Lung microvascular endothelial cell (primary cell): ENCODE results near the gene KRT20. TPM values are rescaled to one million over a fixed set of nuclear protein-coding genes. Genes with fewer than 3 reads are reported as not detected.
"Not testable (repeated sequence)": the region's sequence is repeated elsewhere in the genome, so short reads cannot be mapped to it uniquely, and the experiment has no call there.

Experiments used
- DNase-seq, 2 donors: peaks; one replicate each; pipeline versions ENCODE4 v3.0.0 to v3.0.0-alpha.2; 2010; ENCODE audit warnings: low read depth in 2 of 2
- total RNA-seq: library from RNA; depleted of rRNA; stranded (reverse); fragments of >200 nt; gene quantifications from 2 replicates; pipeline ENCODE4 v1.2.1, GENCODE V29; 2014

The KRT20 gene
- total RNA-seq, 1 donor from 2014 or later = not detected

DNA sequence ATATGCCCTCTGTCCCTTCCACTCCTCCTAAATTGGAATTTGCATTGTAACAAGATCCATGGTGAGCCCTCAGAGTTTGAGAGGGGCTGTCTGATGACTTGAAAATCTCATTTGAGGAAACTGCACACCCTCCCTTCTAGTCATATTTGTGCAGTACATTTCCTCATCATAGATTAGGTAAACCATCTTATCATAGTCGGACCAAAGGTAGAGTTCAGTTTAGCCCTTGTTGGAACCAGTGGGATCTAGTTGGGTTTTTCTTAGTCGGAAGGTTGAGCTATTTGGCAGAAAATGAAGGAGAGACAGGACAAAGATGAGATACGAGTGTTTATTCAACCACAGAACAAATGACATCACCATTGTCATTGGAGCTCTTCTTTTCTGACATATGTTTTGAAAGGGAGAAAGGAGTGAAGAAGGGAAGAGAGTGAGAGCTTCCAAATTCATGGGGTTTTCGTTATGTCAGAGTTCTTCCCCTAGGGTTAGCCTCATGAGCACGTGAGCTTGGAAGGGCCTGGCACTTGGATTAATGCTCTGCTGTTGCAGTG lies 15.8 kb upstream of the KRT20 start:
- no peak for DNase-seq

- DNase-seq = no peak
Measured at GRCh38 chr17:40896916-40897455, 11.9 kb upstream of the KRT20 start.

- no peak for DNase-seq
Measured at GRCh38 chr17:40895106-40895730, 10.2 kb upstream of the KRT20 start.

GRCh38 chr17:40888196-40888720 lies 3.2 kb upstream of the KRT20 start:
- no peak for DNase-seq

GRCh38 chr17:40886090-40886489 lies 1.0 kb upstream of the KRT20 start:
- DNase-seq = peak in 1 of 2 donors; percentile 14

GRCh38 chr17:40883626-40884334 lies 1.3 kb downstream of the KRT20 start:
- DNase-seq = no peak

DNA sequence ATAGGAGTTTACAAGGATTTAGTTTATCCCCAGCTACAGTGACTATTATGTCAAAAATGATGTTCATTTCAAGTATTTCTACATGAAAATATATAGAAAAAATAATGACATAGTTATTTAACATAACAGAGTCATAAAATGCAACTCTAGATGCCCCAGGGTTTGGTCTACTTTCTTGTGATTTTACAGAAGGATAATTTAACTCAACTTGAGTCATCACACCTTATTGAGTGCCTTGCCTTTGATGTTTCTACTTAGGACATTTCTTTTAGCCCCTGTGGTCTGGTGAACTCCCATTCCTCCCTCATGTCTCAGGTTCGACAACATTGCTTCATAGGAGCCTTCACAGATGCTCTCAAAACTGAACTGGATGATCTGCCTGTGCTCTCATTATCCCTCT lies 2.0 kb downstream of the KRT20 start:
- DNase-seq = no peak

DNA sequence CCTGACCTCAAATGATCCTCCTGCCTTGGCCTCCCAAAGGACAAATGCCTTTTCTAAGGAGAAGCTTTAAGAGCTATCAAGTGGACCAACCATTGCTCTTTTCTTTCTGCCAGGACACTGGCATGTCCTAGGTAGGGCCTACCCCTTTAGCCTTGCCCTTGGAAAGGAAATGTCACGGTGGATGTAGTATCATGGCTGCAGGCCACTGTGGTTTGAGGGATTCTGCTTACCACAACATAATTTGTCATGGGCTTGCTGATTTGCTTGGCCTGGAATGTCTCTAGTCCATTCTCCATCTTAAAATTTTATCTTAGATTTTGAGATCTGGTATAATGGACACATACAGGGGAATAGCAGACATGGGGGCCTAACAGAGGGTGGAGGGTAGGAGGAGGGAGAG lies 6.0 kb downstream of the KRT20 start:
- no peak for DNase-seq

DNA sequence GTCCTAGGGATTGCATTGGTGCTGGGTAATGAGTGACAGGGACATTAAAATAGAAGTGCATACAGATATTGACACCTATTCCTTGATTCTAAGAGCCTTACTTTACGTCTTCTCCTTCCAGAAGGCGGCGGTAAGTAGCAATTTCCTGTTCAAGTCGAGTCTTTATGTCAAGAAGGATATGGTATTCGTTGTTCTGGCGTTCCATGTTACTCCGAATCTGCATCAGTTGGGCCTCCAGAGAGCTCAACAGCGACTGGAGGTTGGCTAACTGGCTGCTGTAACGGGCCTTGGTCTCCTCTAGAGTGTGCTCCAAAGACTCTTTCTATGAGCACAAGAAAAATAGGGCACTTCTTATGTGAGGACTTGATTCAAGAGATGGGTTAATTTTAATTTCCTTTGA lies 7.0 kb downstream of the KRT20 start:
- DNase-seq = no peak

DNA sequence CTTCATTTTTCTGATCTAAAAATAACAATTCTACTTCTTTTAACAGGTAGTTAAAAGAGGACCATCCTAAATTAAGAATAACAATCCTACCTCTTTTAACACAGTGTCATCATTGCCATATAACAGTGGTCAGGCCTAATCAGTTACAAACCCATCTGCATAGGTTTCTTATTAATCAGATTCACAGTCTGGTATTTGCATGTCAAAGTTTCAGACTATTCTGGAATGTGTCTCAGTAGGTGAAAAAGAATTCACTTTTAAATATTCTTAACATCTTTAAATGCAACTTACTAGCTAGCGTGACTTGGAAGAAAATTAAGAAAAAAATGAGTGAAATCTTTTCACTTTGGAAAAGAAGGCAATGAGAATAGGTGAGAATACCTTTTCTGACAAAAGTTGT lies 11.2 kb downstream of the KRT20 start:
- no peak for DNase-seq

DNA sequence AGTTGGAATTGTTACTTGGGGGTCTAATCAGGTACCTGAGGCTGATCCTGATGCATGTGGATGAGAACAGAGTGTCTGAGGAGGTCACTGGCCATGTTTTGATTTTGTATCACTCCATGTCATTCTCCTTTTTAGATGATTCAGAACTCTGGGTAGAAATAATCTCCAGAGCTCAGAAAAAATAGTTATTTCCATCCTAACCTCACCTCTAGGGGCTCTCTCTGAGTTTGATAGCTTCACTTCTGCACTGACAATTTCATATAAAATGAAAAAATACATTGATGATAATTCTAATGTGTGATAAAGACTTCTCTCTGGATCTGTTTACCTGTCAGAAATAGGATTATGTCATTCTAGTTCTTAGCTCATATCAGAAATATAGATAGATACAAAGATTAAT lies 11.8 kb downstream of the KRT20 start:
- DNase-seq = no peak

- DNase-seq = no peak
Measured at GRCh38 chr17:40872416-40872815, 12.6 kb downstream of the KRT20 start.

DNA sequence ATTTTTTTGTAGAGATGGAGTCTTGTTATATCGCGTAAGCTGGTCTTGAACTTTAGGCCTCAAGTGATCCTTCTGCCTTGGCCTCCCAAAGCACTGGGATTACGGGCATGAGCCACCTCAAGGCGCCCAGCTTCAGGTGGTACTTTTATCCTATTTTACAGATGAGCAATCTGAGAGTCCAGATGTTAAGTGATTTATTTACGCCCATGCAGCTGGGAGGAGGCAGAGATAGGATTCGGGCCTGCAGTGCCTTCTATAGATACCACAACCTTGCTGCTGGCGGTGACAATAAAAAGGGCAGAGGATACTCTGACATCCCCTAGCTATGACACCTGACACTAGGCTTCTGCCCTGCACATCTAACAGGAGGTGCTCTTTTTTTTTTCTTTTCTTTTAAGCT lies 13.7 kb downstream of the KRT20 start:
- DNase-seq = no peak

- no peak for DNase-seq
Measured at GRCh38 chr17:40870136-40870535, 14.9 kb downstream of the KRT20 start.

- no peak for DNase-seq
Measured at GRCh38 chr17:40866838-40867237, 18.2 kb downstream of the KRT20 start, which contains the start of gene KRT12. KRT12 (minus strand) TSS chr17:40867223; CDS start chr17:40867186, 37 bp downstream.

DNA sequence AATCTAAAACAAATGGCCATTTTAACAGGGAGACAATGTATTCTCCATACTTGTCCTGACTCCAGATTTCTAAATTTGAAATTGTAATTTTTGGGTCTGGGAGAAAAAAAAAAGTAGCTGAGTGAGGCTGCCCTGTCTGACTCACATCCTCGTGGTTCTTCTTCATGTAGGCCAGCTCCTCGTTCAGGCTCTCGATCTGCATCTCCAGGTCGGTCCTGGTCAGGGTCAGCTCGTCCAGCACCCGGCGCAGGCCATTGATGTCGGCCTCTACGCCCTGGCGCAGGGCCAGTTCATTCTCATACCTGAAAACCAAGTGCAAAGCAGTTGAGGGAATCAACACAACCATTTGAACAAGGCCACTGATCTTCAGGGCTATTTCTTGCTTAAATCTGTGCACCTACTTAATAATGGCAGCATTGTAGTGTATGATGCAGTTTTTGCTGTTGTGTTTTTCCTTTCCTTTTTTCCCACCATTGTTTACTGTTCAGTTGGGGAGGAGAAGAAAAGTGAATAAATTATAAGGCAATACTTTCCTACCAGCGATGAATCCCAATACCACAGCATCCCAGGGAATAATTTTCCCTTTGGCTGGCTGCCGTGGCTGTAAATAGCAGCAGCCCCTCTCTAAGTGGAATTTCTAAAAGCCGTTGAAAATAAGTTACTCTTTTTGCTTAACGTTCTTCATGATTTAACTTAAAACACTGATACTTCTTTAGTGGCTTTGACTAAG lies 20.2 kb downstream of the KRT20 start:
- DNase-seq = no peak

- DNase-seq = peak in 1 of 2 donors; percentile 23
Measured at GRCh38 chr17:40862985-40863733, 21.9 kb downstream of the KRT20 start.

GRCh38 chr17:40859536-40859935 lies 25.5 kb downstream of the KRT20 start:
- DNase-seq = no peak

- DNase-seq = not testable (repeated sequence)
Measured at GRCh38 chr17:40858667-40859066, 26.4 kb downstream of the KRT20 start.

DNA sequence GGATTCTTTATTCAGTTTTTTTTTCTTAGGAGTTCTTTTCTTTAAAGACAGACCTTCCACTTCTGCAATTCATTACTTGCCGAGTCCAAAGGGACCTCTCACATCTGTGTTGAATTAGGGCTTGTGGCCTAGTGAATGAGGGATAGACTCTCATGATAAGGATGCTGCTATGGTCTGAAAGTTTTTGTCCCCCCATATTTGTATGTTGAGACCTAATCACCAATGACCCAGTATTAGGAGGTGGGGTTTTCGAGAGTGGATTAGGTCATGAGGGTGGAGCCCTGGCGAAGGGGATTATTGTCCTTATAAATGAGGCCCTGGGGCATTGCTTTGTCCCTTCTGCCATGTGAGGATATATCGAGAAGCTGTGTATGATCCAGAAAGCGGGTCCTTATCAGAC lies 27.5 kb downstream of the KRT20 start:
- DNase-seq = no peak
